Naive thymus-derived CD4-positive, alpha-beta T cell (primary cell): ENCODE results near the gene EGFL7. TPM values are rescaled to one million over a fixed set of nuclear protein-coding genes. Genes with fewer than 3 reads are reported as not detected.

Source experiments
- ATAC-seq: fragments of 150-1000 bp; cut with Tn5 transposase; 2 replicates; pipeline ENCODE4 v1.10.0; 2021; ENCODE audit warnings: mild to moderate bottlenecking, moderate library complexity
- CTCF ChIA-PET: fragments of 350-600 bp; sonication (Branson Sonifier 250); formaldehyde crosslinking; loops from one replicate; lab custom pipeline; 2021; ENCODE audit warnings: antibody characterized with exemption; lab: Charles Lee
- POLR2A ChIA-PET: fragments of 350-600 bp; sonication (Branson Sonifier 250); formaldehyde crosslinking; loops from one replicate; lab custom pipeline; 2021; ENCODE audit warnings: antibody characterized with exemption, inconsistent platforms; lab: Charles Lee
- DNase-seq, 9 donors: peaks; one replicate each; pipeline versions ENCODE4 v3.0.0 to v3.0.0-alpha.2; 2020 to 2022; ENCODE audit warnings: mixed read lengths in 1 of 9
- H3K27ac ChIP-seq: one replicate; pipeline ENCODE4 v1.7.0; 2013; ENCODE audit warnings: mild to moderate bottlenecking, low read depth, low read length, moderate library complexity
- H3K27me3 ChIP-seq, 2 donors: one replicate each; pipeline ENCODE4 v1.7.0; 2013; ENCODE audit warnings: low read length in 2 of 2, mild to moderate bottlenecking in 2 of 2, moderate library complexity in 2 of 2; ENCODE audit not compliant: control insufficient read depth in 2 of 2, insufficient read depth in 2 of 2
- H3K36me3 ChIP-seq, 3 experiments: 1 replicate in 2 of 3; 2 replicates in 1 of 3; pipeline ENCODE4 v1.7.0; 2013; ENCODE audit warnings: low read length in 3 of 3, mild to moderate bottlenecking in 3 of 3, moderate library complexity in 1 of 3; ENCODE audit not compliant: insufficient read depth in 3 of 3, control insufficient read depth in 2 of 3
- H3K4me1 ChIP-seq, 2 donors: one replicate each; pipeline ENCODE4 v1.7.0; 2013; ENCODE audit warnings: low read length in 2 of 2, mild to moderate bottlenecking in 2 of 2, moderate library complexity in 1 of 2; ENCODE audit not compliant: control insufficient read depth in 2 of 2, insufficient read depth in 2 of 2
- H3K4me3 ChIP-seq: 2 replicates; pipeline ENCODE4 v1.7.0; 2013; ENCODE audit warnings: mild to moderate bottlenecking, low read length
- H3K9me3 ChIP-seq, 3 experiments: 1 replicate in 2 of 3; 2 replicates in 1 of 3; pipeline ENCODE4 v1.7.0; 2013; ENCODE audit warnings: low read length in 3 of 3; ENCODE audit not compliant: control insufficient read depth in 2 of 3
- H3K27ac Mint-ChIP-seq, 9 donors: one replicate each; pipeline ENCODE4 v1.8.0; 2020 to 2022; ENCODE audit warnings: mixed read lengths in 9 of 9, mild to moderate bottlenecking in 8 of 9, moderate library complexity in 5 of 9, inconsistent platforms in 2 of 9
- H3K27me3 Mint-ChIP-seq, 5 donors: one replicate each; pipeline ENCODE4 v1.8.0; 2021 to 2022; ENCODE audit warnings: mixed read lengths in 5 of 5, mild to moderate bottlenecking in 1 of 5
- H3K36me3 Mint-ChIP-seq, 5 donors: one replicate each; pipeline ENCODE4 v1.8.0; 2020 to 2022; ENCODE audit warnings: mixed read lengths in 5 of 5, mild to moderate bottlenecking in 3 of 5, inconsistent platforms in 1 of 5
- H3K4me1 Mint-ChIP-seq, 7 donors: one replicate each; pipeline ENCODE4 v1.8.0; 2020 to 2022; ENCODE audit warnings: mixed read lengths in 7 of 7, mild to moderate bottlenecking in 3 of 7, inconsistent platforms in 1 of 7
- H3K4me3 Mint-ChIP-seq, 10 donors: one replicate each; pipeline ENCODE4 v1.8.0; 2020 to 2022; ENCODE audit warnings: mild to moderate bottlenecking in 10 of 10, mixed read lengths in 10 of 10, moderate library complexity in 6 of 10, inconsistent platforms in 2 of 10
- H3K9me3 Mint-ChIP-seq, 11 donors: one replicate each; pipeline ENCODE4 v1.8.0; 2020 to 2022; ENCODE audit warnings: mixed read lengths in 11 of 11, mild to moderate bottlenecking in 4 of 11, inconsistent platforms in 1 of 11, moderate library complexity in 1 of 11
- intact Hi-C, 2 donors: fragments of 100-400 bp; cut with micrococcal nuclease; formaldehyde crosslinking; loops; one replicate each; pipeline ENCODE4 v1.15.1; 2023
- polyA plus RNA-seq, 2 donors: library from polyadenylated mRNA; unstranded; fragments of 300-500 nt; fragmentation: Illumina TruSeq; gene quantifications; one replicate each; pipeline ENCODE4 v1.2.3, GENCODE V29; 2021
- total RNA-seq, 6 experiments: library from RNA in 5 of 6; stranded (reverse) in 5 of 6; gene quantifications; 1 replicate in 5 of 6; 2 replicates in 1 of 6; pipeline ENCODE4 v1.2.3 and lab custom pipeline; 2021 to 2026

EGFL7 gene
- total and polyA plus RNA-seq, 7 experiments from 2014 or later: 0.56 to 2.3 (median 0.97) TPM; not detected in 4

GRCh38 chr9:136688274-136689107, 25.8 kb downstream of the EGFL7 start:
- Mint-ChIP-seq H3K36me3 (no peaks in the 10 kb centered on the region), H3K27ac (peak overlapping the region in 1 of 9 donors; percentile 19), H3K27me3 (peaks cover 0 to 4% (median 0%) of the 10 kb centered on the region in 5 donors), H3K4me1 (peaks cover 0 to 8% (median 0%) of the 10 kb centered on the region in 7 donors), H3K9me3 (no peaks in the 10 kb centered on the region), H3K4me3 (peak overlapping the region; percentile 31 to 81 (median 50))
- CTCF ChIA-PET: interaction anchor here (0.8 kb wide), 1 partner anchor 40 kb away, joined by 3 read pairs; no protein-coding TSS in a partner anchor
- no peak overlapping the region for H3K27ac ChIP-seq
- intact Hi-C loops: loop anchor here (5.0 kb wide), 1 partner anchor 39 kb away; no protein-coding TSS in a partner anchor
- DNase-seq (no peak), ATAC-seq (no peak)
- no peaks in the 10 kb centered on the region for H3K36me3 ChIP-seq
- peaks cover 5 to 7% of the 10 kb centered on the region in 2 donors for H3K4me1 ChIP-seq
- H3K4me3 ChIP-seq: no peak overlapping the region
- no peaks in the 10 kb centered on the region for H3K9me3 ChIP-seq
- POLR2A ChIA-PET: interaction anchor here (0.7 to 1.0 kb wide), 2 partner anchors 39 to 40 kb away, joined by 3 read pairs; no protein-coding TSS in a partner anchor
- H3K27me3 ChIP-seq: no peaks in the 10 kb centered on the region

GRCh38 chr9:136689108-136689460, 26.4 kb downstream of the EGFL7 start:
- peak overlapping the region in 6 of 10 donors; percentile 6 to 71 (median 54) for H3K4me3 Mint-ChIP-seq
- CTCF ChIA-PET: interaction anchor here (0.8 kb wide), 1 partner anchor 39 kb away, joined by 3 read pairs; no protein-coding TSS in a partner anchor
- H3K36me3 ChIP-seq: no peaks in the 10 kb centered on the region
- peak overlapping the region in 1 of 9 donors; percentile 14 for H3K27ac Mint-ChIP-seq
- peaks cover 0 to 8% (median 0%) of the 10 kb centered on the region in 7 donors for H3K4me1 Mint-ChIP-seq
- peaks cover 5 to 7% of the 10 kb centered on the region in 2 donors for H3K4me1 ChIP-seq
- H3K9me3 Mint-ChIP-seq: no peaks in the 10 kb centered on the region
- DNase-seq: no peak
- no peak overlapping the region for H3K4me3 ChIP-seq
- H3K27ac ChIP-seq: no peak overlapping the region
- no peak for ATAC-seq
- no peaks in the 10 kb centered on the region for H3K36me3 Mint-ChIP-seq
- POLR2A ChIA-PET: no interaction called here
- H3K27me3 ChIP-seq: no peaks in the 10 kb centered on the region
- intact Hi-C loops: loop anchor here (5.0 kb wide), 1 partner anchor 38 kb away; no protein-coding TSS in a partner anchor
- H3K27me3 Mint-ChIP-seq: peaks cover 0 to 4% (median 0%) of the 10 kb centered on the region in 5 donors
- no peaks in the 10 kb centered on the region for H3K9me3 ChIP-seq

- Mint-ChIP-seq H3K27me3 (peaks cover 0 to 4% (median 0%) of the 10 kb centered on the region in 5 donors), H3K4me1 (peaks cover 0 to 8% (median 0%) of the 10 kb centered on the region in 7 donors), H3K27ac (no peak overlapping the region), H3K9me3 (no peaks in the 10 kb centered on the region), H3K36me3 (no peaks in the 10 kb centered on the region), H3K4me3 (no peak overlapping the region)
- ATAC-seq (no peak), DNase-seq (no peak)
- Histone ChIP-seq H3K36me3 (no peaks in the 10 kb centered on the region), H3K4me3 (no peak overlapping the region), H3K27me3 (no peaks in the 10 kb centered on the region), H3K9me3 (no peaks in the 10 kb centered on the region), H3K4me1 (peaks cover 5 to 7% of the 10 kb centered on the region in 2 donors), H3K27ac (no peak overlapping the region)
- intact Hi-C loops: no loop called here
- ChIA-PET POLR2A (no interaction called here), CTCF (no interaction called here)
These were observed 27.5 kb downstream of the EGFL7 start for GRCh38 chr9:136690104-136690805.

DNA sequence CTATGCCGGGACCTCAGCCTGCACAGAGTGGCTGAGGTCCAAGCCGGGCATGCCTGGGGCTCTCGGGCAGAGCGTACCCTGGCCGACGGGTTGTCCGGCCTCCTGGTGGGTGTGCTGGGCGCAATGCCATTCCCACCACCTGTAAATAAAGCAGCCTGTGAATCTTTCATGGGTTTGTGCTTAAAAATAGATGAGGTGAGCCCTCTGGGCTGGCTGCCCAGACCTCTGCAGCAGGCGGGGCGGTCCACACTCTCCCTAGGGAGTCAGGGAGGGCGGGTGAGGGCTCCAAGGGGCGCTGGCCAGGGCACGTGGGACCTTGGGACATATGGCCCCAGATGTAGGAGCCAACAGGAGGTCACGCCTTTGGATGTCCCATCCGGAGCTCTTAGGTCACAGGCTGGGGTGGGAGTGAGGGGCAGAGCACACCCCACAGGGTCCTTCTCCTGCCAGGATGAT, 28.1 kb downstream of the EGFL7 start:
- peaks cover 0 to 6% (median 0%) of the 10 kb centered on the region in 7 donors for H3K4me1 Mint-ChIP-seq
- CTCF ChIA-PET: interaction anchor here (0.6 kb wide), 1 partner anchor 87 kb away, joined by 5 read pairs; no protein-coding TSS in a partner anchor
- no peak overlapping the region for H3K27ac ChIP-seq
- H3K9me3 Mint-ChIP-seq: no peaks in the 10 kb centered on the region
- POLR2A ChIA-PET: no interaction called here
- DNase-seq: no peak
- H3K36me3 Mint-ChIP-seq: no peaks in the 10 kb centered on the region
- H3K27me3 Mint-ChIP-seq: peaks cover 0 to 4% (median 0%) of the 10 kb centered on the region in 5 donors
- no peak overlapping the region for H3K4me3 ChIP-seq
- no peak overlapping the region for H3K4me3 Mint-ChIP-seq
- intact Hi-C loops: no loop called here
- no peak overlapping the region for H3K27ac Mint-ChIP-seq
- H3K27me3 ChIP-seq: no peaks in the 10 kb centered on the region
- H3K36me3 ChIP-seq: no peaks in the 10 kb centered on the region
- no peak for ATAC-seq
- no peaks in the 10 kb centered on the region for H3K9me3 ChIP-seq
- peaks cover 5% of the 10 kb centered on the region in 2 donors for H3K4me1 ChIP-seq

DNA sequence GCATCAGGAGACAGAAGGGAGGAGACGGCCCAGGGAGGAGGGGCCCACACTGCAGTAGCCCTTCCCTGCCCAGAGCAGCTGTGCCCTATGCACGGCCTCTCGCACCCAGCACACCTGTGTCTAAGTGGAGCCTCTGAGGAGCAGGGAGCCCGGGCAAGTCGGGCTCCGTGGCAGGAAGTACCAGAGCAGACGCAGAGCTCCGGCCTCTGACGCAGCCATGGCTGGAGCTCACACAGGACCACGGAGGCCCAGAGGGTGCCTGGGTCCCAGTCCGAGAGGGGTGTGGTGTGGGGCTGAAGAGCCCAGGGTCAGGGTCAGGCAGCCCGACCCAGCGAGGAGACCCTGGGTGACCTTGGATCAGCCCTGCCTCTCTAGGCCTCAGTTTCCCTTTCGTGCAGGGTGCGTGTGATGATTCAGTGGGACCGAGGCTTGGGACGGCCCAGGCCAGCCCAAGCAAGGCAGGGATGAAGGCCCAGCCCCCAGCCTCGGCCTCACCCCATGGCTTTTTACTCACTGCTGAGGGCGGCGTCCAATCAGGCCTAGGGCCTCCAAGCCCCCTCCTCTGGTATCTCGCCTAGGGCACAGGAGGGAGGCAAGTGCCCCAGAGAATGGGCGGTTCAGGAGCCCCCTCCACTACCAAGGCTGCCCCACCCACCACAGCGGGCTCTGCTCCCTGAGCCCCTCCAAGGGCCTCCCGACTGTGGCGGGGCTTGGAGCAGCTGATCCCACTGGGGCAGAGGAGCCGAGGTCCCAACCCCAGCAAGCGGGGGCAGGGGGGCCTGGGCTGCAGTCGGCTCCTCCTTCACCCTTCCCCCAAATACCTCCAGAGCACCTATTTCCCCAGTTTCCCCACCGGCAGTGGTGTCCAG, 28.8 kb downstream of the EGFL7 start:
- H3K27me3 ChIP-seq: no peaks in the 10 kb centered on the region
- DNase-seq: no peak
- Mint-ChIP-seq H3K9me3 (no peaks in the 10 kb centered on the region), H3K4me3 (no peak overlapping the region), H3K4me1 (peaks cover 0 to 4% (median 0%) of the 10 kb centered on the region in 7 donors), H3K27ac (no peak overlapping the region), H3K27me3 (peaks cover 0 to 4% (median 0%) of the 10 kb centered on the region in 5 donors), H3K36me3 (no peaks in the 10 kb centered on the region)
- no peak overlapping the region for H3K27ac ChIP-seq
- no peak overlapping the region for H3K4me3 ChIP-seq
- ATAC-seq: no peak
- no peaks in the 10 kb centered on the region for H3K4me1 ChIP-seq
- ChIA-PET POLR2A (no interaction called here), CTCF (interaction anchor here (0.6 kb wide), 1 partner anchor 86 kb away, joined by 5 read pairs; no protein-coding TSS in a partner anchor)
- H3K36me3 ChIP-seq: no peaks in the 10 kb centered on the region
- no peaks in the 10 kb centered on the region for H3K9me3 ChIP-seq
- intact Hi-C loops: no loop called here
